ENCODE results near the gene SYPL2.

Gene SYPL2

GRCh38 chr1:109522026-109522425 is 55.7 kb downstream of the SYPL2 start:
- TF ChIP-seq CTCF (conservative IDR thresholded peaks at IDR 0.05; ENCODE audit: low read depth, low read length), result no peak
- no peak for DNase-seq (ENCODE audit: low read depth)

GRCh38 chr1:109523706-109524105 is 57.4 kb downstream of the SYPL2 start:
- no peak overlapping the region for H3K4me3 ChIP-seq (ENCODE audit: low read depth, low read length)
- no peak for TF ChIP-seq CTCF (conservative IDR thresholded peaks at IDR 0.05; ENCODE audit: low read depth, low read length)
- no peak for DNase-seq (ENCODE audit: low read depth)

More at GRCh38 chr1:109522026-109522425, 55.7 kb downstream of the SYPL2 start:
- H3K4me3 ChIP-seq (ENCODE audit: low read depth, low read length), result no peak overlapping the region

DNA sequence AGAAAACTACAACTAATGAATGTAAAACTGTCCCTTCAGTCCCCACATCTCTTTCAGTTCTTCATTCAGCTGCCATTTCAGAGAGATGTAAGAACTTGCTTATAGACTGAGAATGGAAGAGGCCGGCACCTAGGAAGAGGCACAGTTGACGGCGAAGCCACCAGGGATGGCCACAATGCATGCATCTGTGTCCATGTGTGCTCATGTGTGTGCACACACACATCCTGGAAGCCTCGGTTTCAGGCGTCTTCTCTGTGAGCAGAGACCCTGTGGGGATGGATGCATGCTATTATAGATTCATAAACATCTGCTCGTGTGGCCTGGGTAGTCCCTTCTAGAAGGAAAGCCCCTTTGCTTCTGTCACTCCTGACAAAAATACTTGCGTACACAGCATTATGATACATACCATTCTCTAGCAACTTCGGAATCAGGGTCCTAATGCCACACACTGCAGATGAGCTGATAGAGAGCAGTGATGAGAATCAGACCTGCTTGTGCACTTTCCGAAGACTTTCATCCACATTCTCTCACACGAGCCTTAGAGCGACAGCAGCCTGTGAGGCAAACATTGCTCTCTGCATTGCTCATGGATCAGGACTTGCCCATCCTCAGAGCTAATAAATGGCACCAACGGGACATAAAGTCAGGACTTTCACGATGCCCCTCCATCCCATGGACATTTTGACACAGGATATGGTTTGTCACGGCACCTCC is 60.9 kb downstream of the SYPL2 start:
- no peak overlapping the region for H3K4me3 ChIP-seq (ENCODE audit: low read depth, low read length)
- no peak for TF ChIP-seq CTCF (conservative IDR thresholded peaks at IDR 0.05; ENCODE audit: low read depth, low read length)
- no peak for DNase-seq (ENCODE audit: low read depth)

DNA sequence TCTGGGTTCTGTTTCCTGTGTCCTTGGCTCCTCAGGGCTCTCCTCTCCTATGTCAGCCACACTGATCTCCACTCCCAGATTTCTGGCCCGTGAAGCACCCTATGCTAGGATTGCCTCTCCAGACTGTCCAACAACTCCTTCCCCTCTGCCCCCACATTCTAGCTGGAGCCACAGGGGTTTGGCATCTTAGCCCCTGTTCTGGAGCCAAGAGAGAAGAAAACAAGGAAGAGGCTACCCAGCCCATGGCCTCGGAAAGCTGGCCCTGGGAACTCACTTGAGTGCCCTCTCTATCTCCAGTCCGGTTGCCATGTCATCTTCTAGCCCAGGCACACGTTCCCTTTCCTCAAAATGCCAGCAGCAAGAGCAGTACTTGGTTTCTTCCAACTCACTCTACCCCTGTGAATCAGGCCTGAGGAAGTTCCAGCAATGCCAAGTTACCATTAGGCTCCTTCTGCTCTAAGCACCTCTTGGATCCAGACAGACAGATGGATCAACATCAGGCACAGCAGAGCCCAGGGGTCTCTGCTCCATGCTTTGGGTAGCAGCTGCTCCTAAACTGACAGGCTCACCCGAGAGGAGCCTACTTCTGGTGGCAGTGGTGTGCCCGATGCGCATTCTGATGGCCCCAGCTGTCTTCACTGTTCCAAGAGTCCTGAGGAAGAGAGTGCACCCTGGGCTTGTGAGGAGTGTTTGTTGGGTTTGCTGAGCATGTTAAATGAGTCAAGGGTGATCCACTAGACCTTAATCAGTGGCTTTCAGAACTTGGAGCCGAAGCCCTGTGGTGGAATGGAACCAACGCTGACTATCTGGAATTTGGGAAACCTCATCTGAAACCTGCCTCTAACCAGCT is 61.7 kb downstream of the SYPL2 start:
- no peak for DNase-seq (ENCODE audit: low read depth)
- H3K4me3 ChIP-seq (ENCODE audit: low read depth, low read length), result no peak overlapping the region
- TF ChIP-seq CTCF (conservative IDR thresholded peaks at IDR 0.05; ENCODE audit: low read depth, low read length), result no peak

DNA sequence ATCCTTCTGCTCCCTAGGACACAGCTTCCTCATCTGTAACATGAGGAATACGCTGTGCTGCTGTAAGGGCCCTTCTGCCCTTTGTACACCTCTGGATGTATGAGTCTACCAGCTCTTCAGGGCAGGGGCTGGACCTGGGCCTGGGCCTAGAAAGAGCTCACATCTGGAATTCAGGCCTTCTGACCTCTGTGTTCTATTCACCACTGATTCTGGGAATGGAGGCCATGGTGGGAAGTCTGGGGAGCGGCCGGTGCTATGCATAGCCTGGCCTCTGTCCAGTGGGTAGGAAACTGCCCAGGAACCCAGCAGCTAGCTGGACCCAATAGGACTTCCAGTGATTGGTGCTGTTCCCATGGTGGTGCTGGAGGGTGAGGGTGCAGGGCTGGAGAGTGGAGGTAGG is 62.4 kb downstream of the SYPL2 start:
- H3K4me3 ChIP-seq (ENCODE audit: low read depth, low read length), result no peak overlapping the region
- no peak for TF ChIP-seq CTCF (conservative IDR thresholded peaks at IDR 0.05; ENCODE audit: low read depth, low read length)
- DNase-seq (ENCODE audit: low read depth), result no peak

DNA sequence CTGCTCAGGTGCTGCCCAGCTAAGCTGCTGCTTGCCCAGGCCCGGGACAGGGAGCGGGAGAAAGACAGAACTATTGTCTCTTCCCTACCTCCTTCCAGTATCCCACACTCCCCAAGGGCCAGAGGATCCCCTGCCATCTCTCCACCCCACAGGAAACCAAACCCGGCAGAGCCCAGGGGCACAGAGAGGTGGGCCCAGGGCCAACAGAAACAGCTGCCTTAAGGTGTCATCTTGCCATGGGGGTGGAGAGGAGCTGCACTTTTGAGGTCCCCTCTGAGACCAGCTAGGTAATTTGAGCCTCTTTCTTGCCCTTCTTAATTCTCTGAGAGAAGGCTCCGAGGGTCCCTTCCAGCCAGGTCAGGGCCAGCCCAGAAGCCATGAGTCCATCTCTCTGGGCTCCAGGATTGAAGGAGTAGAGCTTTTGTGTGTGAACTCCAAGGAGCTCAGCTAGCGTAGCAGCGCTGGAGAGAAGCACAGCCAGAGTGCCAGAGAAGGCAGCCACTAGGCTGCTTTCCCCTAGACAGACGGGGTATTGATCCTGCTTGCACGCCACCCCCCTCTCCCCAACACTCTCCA is 63.6 kb downstream of the SYPL2 start:
- no peak for TF ChIP-seq CTCF (conservative IDR thresholded peaks at IDR 0.05; ENCODE audit: low read depth, low read length)
- no peak for DNase-seq (ENCODE audit: low read depth)
- H3K4me3 ChIP-seq (ENCODE audit: low read depth, low read length), result no peak overlapping the region
